Activated CD8-positive, alpha-beta T cell treated with anti-CD3 and anti-CD28 coated beads for 36 hours (primary cell): Measurements from ENCODE around the gene EPHB6. TPM values are rescaled to one million over a fixed set of nuclear protein-coding genes. Genes with fewer than 3 reads are reported as not detected.

Source experiments
- ATAC-seq: fragments of 200-7000 bp; cut with Tn5 transposase; one replicate; pipeline ENCODE4 v1.10.0; 2021; ENCODE audit warnings: mild to moderate bottlenecking, moderate library complexity
- CTCF ChIA-PET: fragments of 350-600 bp; sonication (Branson Sonifier 250); formaldehyde crosslinking; loops from one replicate; lab custom pipeline; 2021; ENCODE audit warnings: antibody characterized with exemption; lab: Charles Lee
- POLR2A ChIA-PET: fragments of 350-600 bp; sonication (Branson Sonifier 250); formaldehyde crosslinking; loops from one replicate; lab custom pipeline; 2021; ENCODE audit warnings: antibody characterized with exemption; lab: Charles Lee
- DNase-seq: peaks from one replicate; pipeline ENCODE4 v3.0.0-alpha.2; 2020
- H3K27ac Mint-ChIP-seq: one replicate; pipeline ENCODE4 v1.8.0; 2021; ENCODE audit warnings: mild to moderate bottlenecking, mixed read lengths
- H3K27me3 Mint-ChIP-seq: one replicate; pipeline ENCODE4 v1.8.0; 2021; ENCODE audit warnings: mixed read lengths
- H3K36me3 Mint-ChIP-seq: one replicate; pipeline ENCODE4 v1.8.0; 2021; ENCODE audit warnings: low read depth, mixed read lengths
- H3K4me1 Mint-ChIP-seq: one replicate; pipeline ENCODE4 v1.8.0; 2021; ENCODE audit warnings: low read depth, mixed read lengths
- H3K4me3 Mint-ChIP-seq: one replicate; pipeline ENCODE4 v1.8.0; 2021; ENCODE audit warnings: mild to moderate bottlenecking, moderate library complexity, mixed read lengths
- H3K9me3 Mint-ChIP-seq: one replicate; pipeline ENCODE4 v1.8.0; 2021; ENCODE audit warnings: mixed read lengths
- CTCF ChIP-seq: fragments of 200-600 bp; IDR thresholded peaks from one replicate; pipeline ENCODE4 v1.8.0; 2022; ENCODE audit warnings: antibody characterized with exemption, mild to moderate bottlenecking
- intact Hi-C: fragments of 100-400 bp; cut with micrococcal nuclease; formaldehyde crosslinking; loops from one replicate; pipeline ENCODE4 v1.10.0; 2022
- total RNA-seq, 2 experiments: library from RNA; stranded (reverse); gene quantifications; one replicate each; pipeline ENCODE4 v1.2.3, GENCODE V29; 2021

EPHB6 gene
- total RNA-seq, 2 experiments from 2014 or later: 3.5 to 5.5 TPM

DNA sequence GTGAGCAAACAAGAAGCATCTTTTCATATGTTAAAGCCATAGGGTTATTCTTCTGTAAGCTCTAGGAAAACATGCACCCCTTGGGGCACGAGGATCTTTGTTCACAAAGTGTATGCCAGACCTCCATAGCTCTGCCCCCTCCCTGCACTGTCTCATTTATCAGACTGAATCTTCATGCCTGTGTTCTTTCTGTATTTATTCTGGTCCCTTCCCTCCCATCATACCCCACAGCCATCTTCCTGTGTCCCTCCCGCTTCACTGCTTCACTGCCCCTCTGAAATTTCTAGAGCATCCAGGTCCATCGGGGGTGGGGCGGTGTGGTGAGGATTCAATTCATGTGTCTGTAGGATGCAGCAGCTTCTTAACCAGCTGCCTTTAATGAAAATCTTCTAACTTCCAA is 7.5 kb downstream of the EPHB6 start:
- H3K36me3 Mint-ChIP-seq: no peaks in the 10 kb centered on the region
- intact Hi-C loops: no loop called here
- DNase-seq (no peak), ATAC-seq (no peak)
- no peaks in the 10 kb centered on the region for H3K27me3 Mint-ChIP-seq
- CTCF ChIA-PET: interaction anchor here (2.6 to 2.9 kb wide), 2 partner anchors 11 to 141 kb away, joined by 6 to 20 read pairs; no protein-coding TSS in a partner anchor
- POLR2A ChIA-PET: no interaction called here
- no peaks in the 10 kb centered on the region for H3K4me1 Mint-ChIP-seq
- no peak overlapping the region for H3K27ac Mint-ChIP-seq
- no peak for TF ChIP-seq CTCF
- no peaks in the 10 kb centered on the region for H3K9me3 Mint-ChIP-seq
- no peak overlapping the region for H3K4me3 Mint-ChIP-seq

- no peak overlapping the region for H3K27ac Mint-ChIP-seq
- intact Hi-C loops: no loop called here
- ATAC-seq: no peak
- H3K9me3 Mint-ChIP-seq: no peaks in the 10 kb centered on the region
- no peaks in the 10 kb centered on the region for H3K4me1 Mint-ChIP-seq
- no peak for TF ChIP-seq CTCF
- H3K27me3 Mint-ChIP-seq: no peaks in the 10 kb centered on the region
- CTCF ChIA-PET: interaction anchor here (1.0 to 3.3 kb wide), 5 partner anchors 9 to 353 kb away, joined by 3 to 20 read pairs (median 6); no protein-coding TSS in a partner anchor
- H3K36me3 Mint-ChIP-seq: no peaks in the 10 kb centered on the region
- DNase-seq: no peak
- no peak overlapping the region for H3K4me3 Mint-ChIP-seq
- POLR2A ChIA-PET: no interaction called here
These were observed 8.0 kb downstream of the EPHB6 start for GRCh38 chr7:142862786-142863400.

DNA sequence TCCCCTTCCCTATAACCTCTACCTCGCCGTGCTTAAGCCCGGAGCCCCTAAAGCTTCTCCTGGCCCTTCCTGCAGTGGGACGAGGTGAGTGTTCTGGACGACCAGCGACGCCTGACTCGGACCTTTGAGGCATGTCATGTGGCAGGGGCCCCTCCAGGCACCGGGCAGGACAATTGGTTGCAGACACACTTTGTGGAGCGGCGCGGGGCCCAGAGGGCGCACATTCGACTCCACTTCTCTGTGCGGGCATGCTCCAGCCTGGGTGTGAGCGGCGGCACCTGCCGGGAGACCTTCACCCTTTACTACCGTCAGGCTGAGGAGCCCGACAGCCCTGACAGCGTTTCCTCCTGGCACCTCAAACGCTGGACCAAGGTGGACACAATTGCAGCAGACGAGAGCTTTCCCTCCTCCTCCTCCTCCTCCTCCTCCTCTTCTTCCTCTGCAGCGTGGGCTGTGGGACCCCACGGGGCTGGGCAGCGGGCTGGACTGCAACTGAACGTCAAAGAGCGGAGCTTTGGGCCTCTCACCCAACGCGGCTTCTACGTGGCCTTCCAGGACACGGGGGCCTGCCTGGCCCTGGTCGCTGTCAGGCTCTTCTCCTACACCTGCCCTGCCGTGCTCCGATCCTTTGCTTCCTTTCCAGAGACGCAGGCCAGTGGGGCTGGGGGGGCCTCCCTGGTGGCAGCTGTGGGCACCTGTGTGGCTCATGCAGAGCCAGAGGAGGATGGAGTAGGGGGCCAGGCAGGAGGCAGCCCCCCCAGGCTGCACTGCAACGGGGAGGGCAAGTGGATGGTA is 9.2 kb downstream of the EPHB6 start:
- Mint-ChIP-seq H3K9me3 (no peaks in the 10 kb centered on the region), H3K27me3 (no peaks in the 10 kb centered on the region), H3K4me3 (no peak overlapping the region), H3K36me3 (no peaks in the 10 kb centered on the region), H3K4me1 (no peaks in the 10 kb centered on the region), H3K27ac (no peak overlapping the region)
- ATAC-seq (no peak), DNase-seq (no peak)
- intact Hi-C loops: no loop called here
- ChIA-PET CTCF (interaction anchor here (1.0 to 3.3 kb wide), 6 partner anchors 9 to 351 kb away, joined by 3 to 15 read pairs (median 3); partner anchors contain the start of gene EPHB6), POLR2A (no interaction called here)
- TF ChIP-seq CTCF: no peak

GRCh38 chr7:142864980-142865747 is 10.3 kb downstream of the EPHB6 start:
- H3K27ac Mint-ChIP-seq: no peak overlapping the region

More at GRCh38 chr7:142864980-142865747, 10.3 kb downstream of the EPHB6 start:
- no peak for TF ChIP-seq CTCF
- H3K4me1 Mint-ChIP-seq: no peaks in the 10 kb centered on the region
- intact Hi-C loops: no loop called here
- no peak overlapping the region for H3K4me3 Mint-ChIP-seq
- no peak for ATAC-seq
- no peak for DNase-seq
- no peaks in the 10 kb centered on the region for H3K9me3 Mint-ChIP-seq
- POLR2A ChIA-PET: interaction anchor here (1.8 kb wide), 1 partner anchor 23 kb away, joined by 4 read pairs; no protein-coding TSS in a partner anchor
- CTCF ChIA-PET: interaction anchor here (1.0 to 3.3 kb wide), 8 partner anchors 8 to 233 kb away, joined by 3 to 15 read pairs (median 4); partner anchors contain the start of gene EPHB6
- H3K36me3 Mint-ChIP-seq: no peaks in the 10 kb centered on the region
- no peaks in the 10 kb centered on the region for H3K27me3 Mint-ChIP-seq
